HEK293 (cell line): ENCODE results near the gene CEBPA.

Experiments used
- BCL11A ChIP-seq: fragments of 450-650 bp; formaldehyde crosslinking; IDR thresholded peaks from 2 replicates; pipeline ENCODE4 v1.5.1; 2016; ENCODE audit warnings: low read depth, missing biosample characterization, missing genetic modification characterization
- MZF1 ChIP-seq: fragments of 450-650 bp; formaldehyde crosslinking; IDR thresholded peaks from 2 replicates; pipeline ENCODE4 v1.5.1; 2017; ENCODE audit warnings: missing biosample characterization, missing genetic modification characterization, borderline replicate concordance
- ZFP69B ChIP-seq: fragments of 450-650 bp; formaldehyde crosslinking; IDR thresholded peaks from 2 replicates; pipeline ENCODE4 v1.5.1; 2016; ENCODE audit warnings: missing biosample characterization, missing genetic modification characterization
- ZNF280D ChIP-seq: fragments of 450-650 bp; formaldehyde crosslinking; IDR thresholded peaks from 2 replicates; pipeline ENCODE4 v1.5.1; 2016; ENCODE audit warnings: missing biosample characterization, missing genetic modification characterization
- ZNF302 ChIP-seq: fragments of 450-650 bp; formaldehyde crosslinking; IDR thresholded peaks from 2 replicates; pipeline ENCODE4 v1.5.1; 2016; ENCODE audit warnings: missing biosample characterization, missing genetic modification characterization, low read depth
- ZNF354C ChIP-seq: fragments of 450-650 bp; formaldehyde crosslinking; IDR thresholded peaks from 2 replicates; pipeline ENCODE4 v1.5.1; 2016; ENCODE audit warnings: missing biosample characterization, missing genetic modification characterization, low read depth, borderline replicate concordance
- ZNF791 ChIP-seq: fragments of 450-650 bp; formaldehyde crosslinking; IDR thresholded peaks from 2 replicates; pipeline ENCODE4 v1.5.1; 2016; ENCODE audit warnings: missing biosample characterization, missing genetic modification characterization
- TF ChIP-seq, protein P1 (sequence below): fragments of 450-650 bp; formaldehyde crosslinking; IDR thresholded peaks from 2 replicates; pipeline ENCODE4 v1.5.1; 2016; ENCODE audit warnings: missing biosample characterization, missing genetic modification characterization
- TF ChIP-seq, protein P2 (sequence below): fragments of 450-650 bp; formaldehyde crosslinking; IDR thresholded peaks from 2 replicates; pipeline ENCODE4 v1.5.1; 2017; ENCODE audit warnings: missing biosample characterization, missing genetic modification characterization
- TF ChIP-seq, protein P3 (sequence below): fragments of 450-650 bp; formaldehyde crosslinking; conservative IDR thresholded peaks from 2 replicates; pipeline ENCODE4 v1.5.1; 2016; ENCODE audit warnings: low read depth, missing biosample characterization, missing genetic modification characterization

- TF ChIP-seq BCL11A (tag by site-specific recombination) (no peak), ZNF791 (tag by site-specific recombination) (no peak), MZF1 (tag by site-specific recombination) (no peak), ZFP69B (tag by site-specific recombination) (0 out of 2 replicates have a peak, but pooled peaks have one; percentile 21), ZNF354C (tag by site-specific recombination) (no peak), ZNF280D (tag by site-specific recombination) (no peak), ZNF302 (tag by site-specific recombination) (no peak)
- TF ChIP-seq, protein P1, sequence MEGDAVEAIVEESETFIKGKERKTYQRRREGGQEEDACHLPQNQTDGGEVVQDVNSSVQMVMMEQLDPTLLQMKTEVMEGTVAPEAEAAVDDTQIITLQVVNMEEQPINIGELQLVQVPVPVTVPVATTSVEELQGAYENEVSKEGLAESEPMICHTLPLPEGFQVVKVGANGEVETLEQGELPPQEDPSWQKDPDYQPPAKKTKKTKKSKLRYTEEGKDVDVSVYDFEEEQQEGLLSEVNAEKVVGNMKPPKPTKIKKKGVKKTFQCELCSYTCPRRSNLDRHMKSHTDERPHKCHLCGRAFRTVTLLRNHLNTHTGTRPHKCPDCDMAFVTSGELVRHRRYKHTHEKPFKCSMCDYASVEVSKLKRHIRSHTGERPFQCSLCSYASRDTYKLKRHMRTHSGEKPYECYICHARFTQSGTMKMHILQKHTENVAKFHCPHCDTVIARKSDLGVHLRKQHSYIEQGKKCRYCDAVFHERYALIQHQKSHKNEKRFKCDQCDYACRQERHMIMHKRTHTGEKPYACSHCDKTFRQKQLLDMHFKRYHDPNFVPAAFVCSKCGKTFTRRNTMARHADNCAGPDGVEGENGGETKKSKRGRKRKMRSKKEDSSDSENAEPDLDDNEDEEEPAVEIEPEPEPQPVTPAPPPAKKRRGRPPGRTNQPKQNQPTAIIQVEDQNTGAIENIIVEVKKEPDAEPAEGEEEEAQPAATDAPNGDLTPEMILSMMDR (tag by site-specific recombination), result no peak
- TF ChIP-seq, protein P2, sequence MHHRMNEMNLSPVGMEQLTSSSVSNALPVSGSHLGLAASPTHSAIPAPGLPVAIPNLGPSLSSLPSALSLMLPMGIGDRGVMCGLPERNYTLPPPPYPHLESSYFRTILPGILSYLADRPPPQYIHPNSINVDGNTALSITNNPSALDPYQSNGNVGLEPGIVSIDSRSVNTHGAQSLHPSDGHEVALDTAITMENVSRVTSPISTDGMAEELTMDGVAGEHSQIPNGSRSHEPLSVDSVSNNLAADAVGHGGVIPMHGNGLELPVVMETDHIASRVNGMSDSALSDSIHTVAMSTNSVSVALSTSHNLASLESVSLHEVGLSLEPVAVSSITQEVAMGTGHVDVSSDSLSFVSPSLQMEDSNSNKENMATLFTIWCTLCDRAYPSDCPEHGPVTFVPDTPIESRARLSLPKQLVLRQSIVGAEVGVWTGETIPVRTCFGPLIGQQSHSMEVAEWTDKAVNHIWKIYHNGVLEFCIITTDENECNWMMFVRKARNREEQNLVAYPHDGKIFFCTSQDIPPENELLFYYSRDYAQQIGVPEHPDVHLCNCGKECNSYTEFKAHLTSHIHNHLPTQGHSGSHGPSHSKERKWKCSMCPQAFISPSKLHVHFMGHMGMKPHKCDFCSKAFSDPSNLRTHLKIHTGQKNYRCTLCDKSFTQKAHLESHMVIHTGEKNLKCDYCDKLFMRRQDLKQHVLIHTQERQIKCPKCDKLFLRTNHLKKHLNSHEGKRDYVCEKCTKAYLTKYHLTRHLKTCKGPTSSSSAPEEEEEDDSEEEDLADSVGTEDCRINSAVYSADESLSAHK (tag by site-specific recombination), result no peak
- TF ChIP-seq, protein P3, sequence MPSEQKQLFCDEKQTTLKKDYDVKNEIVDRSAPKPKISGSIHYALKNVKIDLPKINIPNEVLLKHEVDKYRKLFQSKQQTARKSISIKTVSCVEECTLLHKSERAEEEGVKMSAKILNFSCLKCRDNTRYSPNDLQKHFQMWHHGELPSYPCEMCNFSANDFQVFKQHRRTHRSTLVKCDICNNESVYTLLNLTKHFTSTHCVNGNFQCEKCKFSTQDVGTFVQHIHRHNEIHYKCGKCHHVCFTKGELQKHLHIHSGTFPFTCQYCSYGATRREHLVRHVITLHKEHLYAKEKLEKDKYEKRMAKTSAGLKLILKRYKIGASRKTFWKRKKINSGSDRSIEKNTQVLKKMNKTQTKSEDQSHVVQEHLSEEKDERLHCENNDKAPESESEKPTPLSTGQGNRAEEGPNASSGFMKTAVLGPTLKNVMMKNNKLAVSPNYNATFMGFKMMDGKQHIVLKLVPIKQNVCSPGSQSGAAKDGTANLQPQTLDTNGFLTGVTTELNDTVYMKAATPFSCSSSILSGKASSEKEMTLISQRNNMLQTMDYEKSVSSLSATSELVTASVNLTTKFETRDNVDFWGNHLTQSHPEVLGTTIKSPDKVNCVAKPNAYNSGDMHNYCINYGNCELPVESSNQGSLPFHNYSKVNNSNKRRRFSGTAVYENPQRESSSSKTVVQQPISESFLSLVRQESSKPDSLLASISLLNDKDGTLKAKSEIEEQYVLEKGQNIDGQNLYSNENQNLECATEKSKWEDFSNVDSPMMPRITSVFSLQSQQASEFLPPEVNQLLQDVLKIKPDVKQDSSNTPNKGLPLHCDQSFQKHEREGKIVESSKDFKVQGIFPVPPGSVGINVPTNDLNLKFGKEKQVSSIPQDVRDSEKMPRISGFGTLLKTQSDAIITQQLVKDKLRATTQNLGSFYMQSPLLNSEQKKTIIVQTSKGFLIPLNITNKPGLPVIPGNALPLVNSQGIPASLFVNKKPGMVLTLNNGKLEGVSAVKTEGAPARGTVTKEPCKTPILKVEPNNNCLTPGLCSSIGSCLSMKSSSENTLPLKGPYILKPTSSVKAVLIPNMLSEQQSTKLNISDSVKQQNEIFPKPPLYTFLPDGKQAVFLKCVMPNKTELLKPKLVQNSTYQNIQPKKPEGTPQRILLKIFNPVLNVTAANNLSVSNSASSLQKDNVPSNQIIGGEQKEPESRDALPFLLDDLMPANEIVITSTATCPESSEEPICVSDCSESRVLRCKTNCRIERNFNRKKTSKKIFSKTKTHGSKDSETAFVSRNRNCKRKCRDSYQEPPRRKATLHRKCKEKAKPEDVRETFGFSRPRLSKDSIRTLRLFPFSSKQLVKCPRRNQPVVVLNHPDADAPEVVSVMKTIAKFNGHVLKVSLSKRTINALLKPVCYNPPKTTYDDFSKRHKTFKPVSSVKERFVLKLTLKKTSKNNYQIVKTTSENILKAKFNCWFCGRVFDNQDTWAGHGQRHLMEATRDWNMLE (tag by site-specific recombination), result no peak
Measured at GRCh38 chr19:33264881-33265445, 37.4 kb downstream of the CEBPA start.
